Activated CD8-positive, alpha-beta memory T cell treated with anti-CD3 and anti-CD28 coated beads for 1 hour (primary cell): ENCODE results near the gene TRMU.

Source experiments
- DNase-seq, 2 donors: peaks; one replicate each; pipeline ENCODE4 v3.0.0-alpha.2; 2020; ENCODE audit warnings: low read depth in 1 of 2; ENCODE audit errors: extremely low read depth in 1 of 2

Gene TRMU

DNA sequence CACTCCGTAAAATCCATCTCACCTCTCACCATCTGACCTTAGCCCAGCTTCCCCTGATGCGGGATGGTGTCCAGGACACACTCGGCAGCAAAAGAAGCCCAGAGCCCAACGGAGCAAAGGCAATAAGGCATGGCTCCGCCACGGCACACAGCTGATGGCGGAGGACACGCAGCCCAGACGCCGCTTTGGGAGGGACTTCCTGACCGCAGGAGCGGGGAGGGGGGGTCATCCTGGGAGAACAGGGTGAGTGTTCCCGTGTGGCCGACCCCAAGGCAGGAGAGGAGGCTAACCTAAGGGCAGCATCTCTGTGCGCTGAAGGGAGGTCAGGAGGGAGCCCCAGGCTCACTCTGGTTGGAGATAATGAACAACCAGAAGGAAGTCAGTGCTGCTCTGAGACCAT, 71.3 kb downstream of the TRMU start:
- no peak for DNase-seq
